ENCODE data around the gene ESRRB. TPM values are rescaled to one million over a fixed set of nuclear protein-coding genes. Genes with fewer than 3 reads are reported as not detected.
A peak's percentile ranks its signal among the peaks of the same experiment; 100 is the strongest.

The ESRRB gene
- total and polyA plus RNA-seq, 2 experiments from 2014 or later: 0.13 TPM; not detected in 1

GRCh38 chr14:76373456-76373855 is 2.5 kb upstream of the ESRRB start:
- Histone ChIP-seq H3K27me3 (peaks cover 74% of the 10 kb centered on the region), H3K9me2 (replicated peaks; ENCODE audit: insufficient read depth) (no peaks in the 10 kb centered on the region), H3K9me3 (ENCODE audit: low read depth) (no peaks in the 10 kb centered on the region), H3K4me1 (ENCODE audit: insufficient read depth) (peaks cover 12% of the 10 kb centered on the region), H3K79me2 (no peaks in the 10 kb centered on the region), H2AFZ (no peak overlapping the region), H4K20me1 (ENCODE audit: insufficient read depth, poor library complexity, severe bottlenecking) (no peaks in the 10 kb centered on the region), H3K4me3 (no peak overlapping the region), H3K27ac (no peak overlapping the region), H3K36me3 (replicated peaks; ENCODE audit: insufficient read depth, low read depth) (no peaks in the 10 kb centered on the region), H3K4me2 (no peak overlapping the region)
- no peak for TF ChIP-seq CTCF (IDR thresholded peaks at IDR 0.05; ENCODE audit: poor library complexity)
- no peak for TF ChIP-seq EZH2 (IDR thresholded peaks at IDR 0.05; ENCODE audit: borderline replicate concordance)
- no peak for TF ChIP-seq EZH2phosphoT487 (IDR thresholded peaks at IDR 0.05; ENCODE audit: low read depth, severe bottlenecking, unreplicated experiment)
- 38% methylated on average over 3 of the region's 3 CpGs for WGBS (ENCODE audit: low lambda C conversion rate, missing lambda C conversion rate)
- DNase-seq (ENCODE audit: low spot score): no peak

GRCh38 chr14:76375484-76375883 is 453 bp upstream of the ESRRB start:
- H3K9me2 ChIP-seq (replicated peaks; ENCODE audit: insufficient read depth): no peaks in the 10 kb centered on the region
- H3K4me3 ChIP-seq: no peak overlapping the region
- 31% methylated on average over 6 of the region's 7 CpGs for whole genome bisulfite sequencing (ENCODE audit: low lambda C conversion rate, missing lambda C conversion rate)
- no peak overlapping the region for H3K27ac ChIP-seq
- peaks cover 12% of the 10 kb centered on the region for H3K4me1 ChIP-seq (ENCODE audit: insufficient read depth)
- no peaks in the 10 kb centered on the region for H3K36me3 ChIP-seq (replicated peaks; ENCODE audit: insufficient read depth, low read depth)
- TF ChIP-seq CTCF (IDR thresholded peaks at IDR 0.05; ENCODE audit: poor library complexity) (no peak), EZH2phosphoT487 (IDR thresholded peaks at IDR 0.05; ENCODE audit: low read depth, severe bottlenecking, unreplicated experiment) (no peak), EZH2 (IDR thresholded peaks at IDR 0.05; ENCODE audit: borderline replicate concordance) (no peak)
- H3K27me3 ChIP-seq: peaks cover 83% of the 10 kb centered on the region
- DNase-seq (ENCODE audit: low spot score): no peak
- no peaks in the 10 kb centered on the region for H4K20me1 ChIP-seq (ENCODE audit: insufficient read depth, poor library complexity, severe bottlenecking)
- no peak overlapping the region for H2AFZ ChIP-seq
- no peaks in the 10 kb centered on the region for H3K79me2 ChIP-seq
- peak overlapping the region; percentile 86 for H3K4me2 ChIP-seq
- no peaks in the 10 kb centered on the region for H3K9me3 ChIP-seq (ENCODE audit: low read depth)

- Histone ChIP-seq H3K27me3 (peaks cover 85% of the 10 kb centered on the region), H2AFZ (peak overlapping the region; percentile 31), H3K4me2 (peak overlapping the region; percentile 86), H3K79me2 (no peaks in the 10 kb centered on the region), H4K20me1 (ENCODE audit: insufficient read depth, poor library complexity, severe bottlenecking) (no peaks in the 10 kb centered on the region), H3K27ac (no peak overlapping the region), H3K4me1 (ENCODE audit: insufficient read depth) (peaks cover 12% of the 10 kb centered on the region), H3K9me3 (ENCODE audit: low read depth) (no peaks in the 10 kb centered on the region), H3K36me3 (replicated peaks; ENCODE audit: insufficient read depth, low read depth) (no peaks in the 10 kb centered on the region), H3K9me2 (replicated peaks; ENCODE audit: insufficient read depth) (no peaks in the 10 kb centered on the region), H3K4me3 (no peak overlapping the region)
- DNase-seq (ENCODE audit: low spot score): no peak
- TF ChIP-seq EZH2phosphoT487 (IDR thresholded peaks at IDR 0.05; ENCODE audit: low read depth, severe bottlenecking, unreplicated experiment) (peak; percentile 62), CTCF (IDR thresholded peaks at IDR 0.05; ENCODE audit: poor library complexity) (no peak), EZH2 (IDR thresholded peaks at IDR 0.05; ENCODE audit: borderline replicate concordance) (no peak)
- 4% methylated on average over 16 of the region's 16 CpGs for WGBS (ENCODE audit: low lambda C conversion rate, missing lambda C conversion rate)
These were observed 506 bp downstream of the ESRRB start for GRCh38 chr14:76376409-76376877.
